Stimulated activated CD8-positive, alpha-beta memory T cell treated with anti-CD3 and anti-CD28 coated beads, Interleukin-2, amount 100 ng/mL, for 1 hour (primary cell): ENCODE data around the gene DIP2C.
A peak's percentile ranks its signal among the peaks of the same experiment; 100 is the strongest.
"Not testable (repeated sequence)": the region's sequence is repeated elsewhere in the genome, so short reads cannot be mapped to it uniquely, and the experiment has no call there.

Source experiments
- DNase-seq, 2 donors: peaks; one replicate each; pipeline ENCODE4 v3.0.0-alpha.2; 2020; ENCODE audit warnings: low read depth in 2 of 2

DIP2C gene

DNA sequence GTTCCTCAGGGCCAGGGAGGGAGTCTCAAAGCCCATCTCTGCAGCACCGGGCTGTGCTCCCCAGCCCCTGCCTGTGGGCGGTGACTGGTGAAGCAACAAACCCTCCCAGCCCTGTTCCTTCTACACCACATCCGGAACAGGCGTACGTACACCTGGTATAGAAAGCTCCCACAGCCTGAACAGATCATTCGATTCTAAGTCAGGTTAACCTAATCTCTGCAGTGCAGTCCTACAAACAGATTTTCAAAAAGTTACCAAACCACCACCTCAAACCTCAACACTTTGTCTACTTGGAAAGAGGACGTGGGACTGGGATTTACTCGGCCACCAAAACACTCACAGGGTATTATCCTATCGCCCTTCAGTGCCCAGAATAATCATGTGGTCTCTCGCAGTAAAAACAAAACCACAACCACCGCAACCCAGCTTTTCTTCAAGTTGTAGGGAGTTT is 238.4 kb downstream of the DIP2C start:
- peak; percentile 24 to 26 for DNase-seq

DNA sequence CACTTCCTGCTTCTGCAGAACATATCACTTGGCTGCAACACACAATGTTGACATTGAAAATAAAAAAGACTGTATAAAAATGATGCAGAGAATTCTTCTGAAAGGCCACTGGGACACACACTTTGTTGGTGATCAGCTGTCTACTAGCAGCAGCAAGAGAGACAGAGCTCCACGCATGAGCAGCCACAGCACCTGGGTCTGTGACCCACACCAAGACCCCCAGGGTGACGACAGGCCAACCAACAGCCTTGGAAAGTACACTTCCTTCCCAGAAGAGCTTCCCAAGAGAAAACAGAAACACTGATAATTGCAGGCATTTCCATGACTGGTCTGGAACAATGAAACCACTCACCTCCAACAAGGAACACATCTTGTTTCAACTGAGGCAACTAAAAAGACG is 239.0 kb downstream of the DIP2C start:
- no peak for DNase-seq

DNA sequence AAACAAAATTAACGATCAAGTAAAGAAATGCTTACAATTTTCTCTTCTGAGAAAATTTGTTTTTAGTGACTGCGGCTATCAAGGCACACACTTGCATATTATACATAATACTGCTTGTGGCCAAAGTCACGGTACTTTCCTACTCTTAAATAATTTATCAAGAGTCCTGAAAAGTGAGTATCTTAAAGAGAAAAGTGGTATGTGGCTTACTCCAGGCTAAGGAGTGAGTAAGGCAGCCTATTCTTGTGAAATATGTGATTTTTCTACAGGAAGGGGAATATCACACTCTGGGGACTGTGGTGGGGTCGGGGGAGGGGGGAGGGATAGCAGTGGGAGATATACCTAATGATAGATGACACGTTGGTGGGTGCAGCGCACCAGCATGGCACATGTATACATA is 240.1 kb downstream of the DIP2C start:
- not testable (repeated sequence) for DNase-seq

DNA sequence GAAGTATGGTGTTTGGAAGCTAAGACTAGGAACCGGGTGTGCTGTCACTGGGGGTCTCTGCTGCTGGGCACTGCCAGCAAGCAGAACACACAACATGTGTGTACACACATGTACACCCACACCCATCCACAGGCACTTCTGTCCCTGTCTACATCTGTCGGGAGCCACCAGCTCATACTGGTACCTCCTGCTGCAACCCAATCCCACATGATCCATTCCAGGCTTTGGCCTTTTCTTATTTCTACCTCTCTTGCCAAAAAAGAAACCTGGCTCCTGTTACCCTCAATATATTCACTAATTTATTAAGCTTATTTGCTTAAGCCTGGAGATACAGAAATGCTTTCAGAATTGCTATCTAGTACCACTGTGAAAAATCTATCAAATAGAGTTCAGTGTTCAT is 246.0 kb downstream of the DIP2C start:
- no peak for DNase-seq

DNA sequence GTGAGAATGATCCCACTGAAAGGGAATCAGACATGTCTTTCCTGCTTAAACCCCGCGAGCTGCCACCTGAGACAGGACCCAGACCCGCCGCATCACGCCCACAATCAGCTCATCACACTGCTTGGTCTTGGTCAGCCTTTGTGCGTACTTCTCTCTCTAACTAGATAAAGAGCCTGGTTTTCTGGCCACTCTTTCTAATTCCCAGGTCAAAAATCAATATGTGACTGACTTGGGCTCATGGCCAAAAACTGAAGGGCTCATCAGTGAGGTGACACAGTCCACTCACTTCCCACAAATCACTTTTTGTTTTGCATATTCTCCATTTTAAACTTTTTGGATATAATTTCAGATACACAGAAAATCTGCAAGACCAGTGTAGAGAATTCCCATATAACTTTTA is 247.3 kb downstream of the DIP2C start:
- no peak for DNase-seq

DNA sequence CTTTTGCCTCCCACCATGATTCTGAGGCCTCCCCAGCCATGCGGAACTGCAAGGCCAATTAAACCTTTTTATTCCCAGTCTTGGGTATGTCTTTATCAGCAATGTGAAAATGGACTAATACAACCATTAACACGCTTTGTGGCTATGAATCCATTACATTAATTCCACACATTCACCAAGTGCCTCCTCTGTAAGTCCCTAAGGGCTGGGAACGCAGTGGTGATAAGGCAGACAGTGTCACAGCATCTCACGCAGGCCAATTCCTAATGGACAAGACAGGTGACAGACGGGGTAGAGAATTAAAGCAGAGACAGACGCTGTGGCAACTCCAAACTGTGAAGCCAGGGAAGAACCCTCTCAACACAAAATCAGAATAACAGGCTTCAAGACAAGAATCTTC is 247.8 kb downstream of the DIP2C start:
- no peak for DNase-seq

DNA sequence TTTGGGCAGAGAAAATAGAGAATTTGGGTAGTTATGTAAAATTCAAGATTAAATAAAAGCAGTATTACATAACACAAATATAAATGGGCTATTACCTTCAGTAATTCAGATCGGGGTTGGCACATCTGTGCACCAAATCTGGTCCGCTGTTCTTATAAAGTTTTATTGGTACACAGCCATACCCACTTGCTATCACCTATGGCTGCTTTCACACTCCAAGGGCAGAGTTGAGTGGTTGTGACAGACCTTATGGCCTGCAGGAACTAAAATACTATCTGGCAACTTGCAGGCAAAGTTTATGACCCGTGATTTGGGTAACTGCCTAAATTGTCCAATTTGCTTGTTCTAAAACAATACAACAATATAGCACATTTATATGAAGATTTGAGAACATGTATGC is 249.3 kb downstream of the DIP2C start:
- DNase-seq = no peak

DNA sequence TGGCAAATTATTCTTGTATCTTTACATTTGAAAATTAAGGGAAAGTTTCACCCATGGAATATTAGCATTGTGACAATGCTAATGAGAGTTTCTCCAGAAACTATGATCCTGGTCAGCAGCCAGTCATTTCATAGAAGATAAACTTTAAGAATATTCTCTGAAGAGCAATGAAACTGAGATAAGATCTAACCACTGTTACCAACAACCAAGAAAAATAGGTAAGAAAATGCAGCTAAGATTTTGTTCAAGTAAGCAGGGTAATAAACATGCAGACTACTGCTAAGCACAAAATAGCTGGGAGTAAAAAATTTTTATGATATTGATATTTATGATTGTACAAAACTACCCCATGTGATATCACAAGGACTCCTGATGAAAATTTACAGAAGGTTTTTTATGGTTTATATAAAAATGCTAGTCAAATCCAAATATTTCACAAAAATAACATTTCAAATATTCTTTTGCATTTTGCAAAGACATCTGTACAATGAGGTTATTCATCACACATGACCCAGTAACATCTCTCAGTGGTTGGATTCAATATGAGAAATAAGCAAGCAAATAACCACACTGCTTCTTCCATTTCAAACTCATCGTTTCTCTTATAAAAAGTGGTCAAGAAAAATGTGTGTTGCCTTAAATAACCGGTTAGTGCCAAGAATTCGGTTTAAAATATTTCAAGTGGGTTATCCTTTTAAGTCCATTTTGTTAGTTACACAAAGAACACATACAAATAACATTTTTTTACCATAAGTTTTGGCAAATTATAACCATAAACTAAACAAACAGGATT is 251.6 kb downstream of the DIP2C start:
- DNase-seq = no peak

DNA sequence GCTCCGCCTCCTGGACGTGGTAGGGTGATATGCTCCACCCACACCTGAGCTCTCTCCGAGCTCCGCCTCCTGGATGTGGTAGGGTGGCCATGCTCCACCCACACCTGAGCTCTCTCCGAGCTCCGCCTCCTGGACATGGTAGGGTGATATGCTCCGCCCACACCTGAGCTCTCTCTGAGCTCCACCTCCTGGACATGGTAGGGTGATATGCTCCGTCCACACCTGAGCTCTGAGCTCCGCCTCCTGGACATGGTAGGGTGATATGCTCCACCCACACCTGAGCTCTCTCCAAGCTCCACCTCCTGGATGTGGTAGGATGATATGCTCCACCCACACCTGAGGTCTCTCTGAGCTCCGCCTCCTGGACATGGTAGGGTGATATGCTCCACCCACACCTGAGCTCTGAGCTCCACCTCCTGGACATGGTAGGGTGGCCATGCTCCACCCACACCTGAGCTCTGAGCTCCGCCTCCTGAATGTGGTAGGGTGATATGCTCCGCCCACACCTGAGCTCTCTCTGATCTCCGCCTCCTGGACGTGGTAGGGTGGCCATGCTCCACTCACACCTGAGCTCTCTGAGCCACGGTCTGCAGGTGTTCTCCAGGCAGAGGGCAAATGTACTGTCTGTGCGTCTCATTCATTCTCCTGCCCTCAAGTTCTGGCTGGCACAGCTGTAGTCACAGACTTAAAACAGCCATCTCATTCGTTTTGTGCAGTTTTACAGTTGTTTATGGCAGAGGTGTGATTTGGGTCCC is 252.4 kb downstream of the DIP2C start:
- no peak for DNase-seq

DNA sequence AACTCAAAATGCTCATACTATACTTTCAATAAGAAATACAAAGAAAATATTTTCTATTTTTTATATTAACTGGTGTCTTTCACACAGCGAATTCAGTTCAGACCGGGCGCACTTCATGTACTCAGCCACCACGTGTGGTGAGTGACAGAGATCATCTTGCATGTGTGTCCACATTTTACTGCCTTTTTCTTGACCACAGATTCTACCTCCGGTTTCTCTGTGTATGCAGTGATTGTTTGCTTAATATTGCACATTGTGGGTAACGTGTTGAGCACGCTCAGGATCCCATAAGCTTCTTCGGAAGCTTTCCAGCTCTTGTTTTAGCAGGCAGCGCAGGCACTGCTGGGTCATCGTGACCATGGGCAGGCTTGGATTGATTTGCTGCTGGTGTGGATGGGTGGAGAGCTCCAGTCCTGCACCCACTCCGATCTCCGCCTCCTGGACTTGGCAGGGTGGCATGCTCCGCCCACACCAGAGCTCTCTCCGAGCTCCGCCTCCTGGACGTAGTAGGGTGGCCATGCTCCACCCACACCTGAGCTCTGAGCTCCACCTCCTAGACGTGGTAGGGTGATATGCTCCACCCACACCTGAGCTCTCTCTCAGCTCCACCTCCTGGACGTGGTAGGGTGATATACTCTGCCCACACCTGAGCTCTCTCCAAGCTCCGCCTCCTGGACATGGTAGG is 253.3 kb downstream of the DIP2C start:
- DNase-seq = no peak

DNA sequence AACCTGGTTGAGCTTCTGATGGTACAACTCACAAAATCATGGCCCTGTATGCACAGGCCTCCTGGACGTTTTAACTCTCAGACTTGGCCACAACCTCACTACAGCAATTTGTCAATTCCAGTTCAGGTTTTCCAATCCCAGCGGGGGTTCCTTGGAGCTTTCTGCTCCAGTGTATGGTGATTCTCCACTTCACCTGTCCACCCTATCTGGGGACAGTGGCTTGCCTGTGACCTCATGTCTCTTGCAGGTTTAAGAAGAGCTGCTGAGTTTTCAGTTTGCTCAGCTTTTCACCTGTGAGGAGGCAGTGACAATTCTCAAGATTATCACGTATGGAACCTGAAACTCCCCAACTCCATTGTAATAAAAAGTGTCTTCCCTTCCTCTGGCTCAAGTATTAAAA is 254.1 kb downstream of the DIP2C start:
- no peak for DNase-seq

DNA sequence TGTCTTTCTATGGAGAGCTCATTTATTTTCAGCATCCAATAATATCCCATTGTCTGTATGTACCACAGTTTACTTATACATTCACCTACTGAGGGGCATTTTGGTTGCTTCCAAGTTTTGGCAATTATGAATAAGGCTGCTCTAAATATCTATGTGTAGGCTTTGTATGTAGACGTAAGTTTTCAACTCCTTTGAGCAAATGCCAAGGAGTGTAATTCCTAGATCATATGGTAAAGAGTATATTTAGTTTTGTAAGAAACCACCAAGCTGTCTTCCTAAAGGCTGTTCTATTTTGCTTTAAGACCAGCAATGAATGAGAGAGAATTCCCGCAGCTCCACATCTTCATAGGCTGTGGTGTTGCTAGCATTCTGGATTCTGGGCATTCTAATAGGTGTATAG is 259.8 kb downstream of the DIP2C start:
- DNase-seq = no peak

DNA sequence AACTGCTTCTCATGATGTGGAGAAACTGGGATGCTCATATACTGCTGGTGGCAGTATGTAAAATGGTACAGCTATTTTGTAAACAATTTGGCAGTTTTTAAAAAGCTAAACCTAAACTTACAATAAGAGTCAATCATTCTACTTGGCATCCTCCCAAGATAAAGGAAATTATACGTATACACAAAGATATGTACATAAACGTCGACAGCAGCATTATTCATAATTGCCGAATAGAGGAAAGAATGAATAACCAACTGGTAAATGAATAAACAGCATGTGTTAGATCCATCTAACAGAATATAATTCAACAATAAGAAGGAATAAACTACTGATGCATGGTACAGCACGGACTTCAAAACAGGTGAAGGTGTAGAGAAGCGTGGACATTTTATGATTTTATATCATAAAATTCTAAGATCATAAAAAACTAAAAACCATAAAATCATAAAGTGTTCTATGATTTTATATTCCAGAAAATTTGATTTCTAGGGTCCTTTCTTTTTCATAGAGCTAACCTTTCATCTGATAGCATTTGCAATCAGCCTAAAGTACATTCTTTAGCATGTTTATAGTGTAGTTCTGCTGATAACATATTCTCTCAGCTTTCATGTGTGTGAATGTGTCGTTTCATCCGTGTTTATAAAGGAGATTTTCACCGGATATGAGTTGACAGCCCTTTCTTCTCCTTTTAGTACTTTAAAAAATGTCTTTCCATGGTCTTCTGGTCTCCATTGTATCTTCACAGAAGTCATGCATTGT is 261.5 kb downstream of the DIP2C start:
- DNase-seq = no peak

DNA sequence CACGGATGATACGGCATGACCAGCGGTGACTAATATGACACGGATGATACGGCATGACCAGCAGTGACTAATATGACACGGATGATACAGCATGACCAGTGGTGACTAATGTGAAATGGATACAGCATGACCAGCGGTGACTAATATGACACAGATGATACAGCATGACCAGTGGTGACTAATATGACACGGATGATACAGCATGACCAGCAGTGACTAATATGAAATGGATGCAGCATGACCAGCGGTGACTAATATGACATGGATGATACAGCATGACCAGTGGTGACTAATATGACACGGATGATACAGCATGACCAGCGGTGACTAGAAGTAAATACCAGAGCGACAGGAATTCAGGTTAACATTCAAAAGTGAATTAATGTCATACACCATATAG is 264.1 kb downstream of the DIP2C start:
- DNase-seq = not testable (repeated sequence)

DNA sequence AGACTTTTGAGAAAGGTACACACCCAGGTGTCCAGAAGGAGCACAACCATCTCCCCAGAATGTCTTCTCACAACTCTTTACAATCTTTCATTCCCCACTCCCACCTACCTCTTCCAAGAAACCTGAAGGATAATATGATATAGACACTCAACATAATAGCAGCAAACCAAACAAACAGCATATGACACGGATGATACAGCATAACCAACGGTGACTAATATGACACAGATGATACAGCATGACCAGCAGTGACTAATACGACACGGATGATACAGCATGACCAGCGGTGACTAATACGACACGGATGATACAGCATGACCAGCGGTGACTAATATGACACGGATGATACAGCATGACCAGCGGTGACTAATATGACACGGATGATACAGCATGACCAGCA is 264.7 kb downstream of the DIP2C start:
- not testable (repeated sequence) for DNase-seq

DNA sequence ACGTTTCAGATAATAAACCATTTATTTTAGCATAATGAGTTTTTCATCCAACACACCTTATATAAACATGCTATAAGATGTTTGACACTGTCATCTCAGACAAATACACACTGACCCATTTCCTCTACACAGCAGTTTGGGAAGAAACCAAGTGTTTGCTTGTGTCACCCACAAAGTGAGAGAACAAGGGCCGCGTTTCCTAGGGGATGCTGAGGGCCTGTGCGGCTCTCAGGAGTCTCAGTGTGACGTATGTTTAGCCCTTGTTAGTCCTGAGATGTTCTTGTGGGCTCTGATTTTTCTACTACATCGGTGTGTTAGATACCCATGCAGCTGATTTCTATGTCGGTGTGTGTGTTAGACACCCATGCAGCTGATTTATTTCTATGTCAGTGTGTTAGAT is 266.3 kb downstream of the DIP2C start:
- no peak for DNase-seq

DNA sequence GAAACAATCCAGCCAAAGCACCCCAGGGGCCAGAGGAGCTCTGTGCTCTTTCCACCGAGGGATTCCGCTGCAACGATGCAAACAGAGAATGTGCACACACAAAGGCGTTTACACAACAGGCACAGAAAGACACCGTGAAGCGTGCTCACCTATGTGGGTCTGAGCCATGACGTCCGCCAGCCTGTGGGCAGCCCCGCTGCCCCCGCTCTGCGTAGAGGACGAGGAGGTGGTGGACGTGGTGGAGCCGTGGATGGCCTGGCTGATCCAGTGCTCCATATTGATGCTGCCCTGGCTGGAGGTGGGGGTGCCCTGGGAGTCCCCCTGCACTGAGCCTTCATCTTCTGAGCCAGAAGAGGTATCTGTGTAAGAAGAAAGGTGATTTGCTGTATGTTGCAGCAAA is 266.8 kb downstream of the DIP2C start:
- DNase-seq = no peak

DNA sequence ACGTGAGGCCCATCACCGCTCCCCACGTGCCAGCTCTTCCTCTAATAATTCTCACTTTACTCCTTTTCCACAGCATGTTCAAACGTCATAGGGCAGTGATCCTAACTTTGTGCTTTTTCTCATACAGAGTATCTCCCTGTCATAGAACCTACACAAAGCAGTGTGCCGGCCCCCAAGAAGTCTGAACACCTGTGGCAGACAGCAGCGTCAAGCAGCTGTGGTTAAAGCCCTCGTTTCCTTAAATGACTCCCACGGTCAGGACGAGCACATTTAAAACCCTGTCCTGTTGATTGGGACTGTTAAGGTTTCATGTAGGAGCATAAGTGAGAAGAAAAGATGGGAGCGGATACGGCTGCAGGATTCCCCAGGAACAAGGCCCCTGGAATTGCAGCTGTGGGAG is 267.2 kb downstream of the DIP2C start:
- no peak for DNase-seq

DNA sequence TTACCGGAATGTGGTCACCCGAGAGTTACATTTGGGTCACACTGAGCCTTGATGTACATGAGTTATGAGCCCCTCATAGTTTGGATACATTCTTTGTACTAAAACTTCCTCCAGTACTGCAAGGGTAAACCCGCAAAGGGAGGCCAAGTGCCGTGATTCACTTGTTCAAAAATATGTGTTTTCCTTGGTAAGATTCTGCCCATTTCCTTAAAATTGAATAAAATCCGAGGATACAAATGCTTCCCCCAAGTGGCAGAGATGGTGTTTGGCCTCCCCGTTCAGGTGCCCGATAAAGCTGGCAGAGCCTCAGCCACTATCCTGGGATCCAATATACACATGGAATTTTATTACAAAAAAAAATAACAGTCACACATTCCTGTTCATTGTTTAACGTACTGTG is 268.3 kb downstream of the DIP2C start:
- no peak for DNase-seq

DNA sequence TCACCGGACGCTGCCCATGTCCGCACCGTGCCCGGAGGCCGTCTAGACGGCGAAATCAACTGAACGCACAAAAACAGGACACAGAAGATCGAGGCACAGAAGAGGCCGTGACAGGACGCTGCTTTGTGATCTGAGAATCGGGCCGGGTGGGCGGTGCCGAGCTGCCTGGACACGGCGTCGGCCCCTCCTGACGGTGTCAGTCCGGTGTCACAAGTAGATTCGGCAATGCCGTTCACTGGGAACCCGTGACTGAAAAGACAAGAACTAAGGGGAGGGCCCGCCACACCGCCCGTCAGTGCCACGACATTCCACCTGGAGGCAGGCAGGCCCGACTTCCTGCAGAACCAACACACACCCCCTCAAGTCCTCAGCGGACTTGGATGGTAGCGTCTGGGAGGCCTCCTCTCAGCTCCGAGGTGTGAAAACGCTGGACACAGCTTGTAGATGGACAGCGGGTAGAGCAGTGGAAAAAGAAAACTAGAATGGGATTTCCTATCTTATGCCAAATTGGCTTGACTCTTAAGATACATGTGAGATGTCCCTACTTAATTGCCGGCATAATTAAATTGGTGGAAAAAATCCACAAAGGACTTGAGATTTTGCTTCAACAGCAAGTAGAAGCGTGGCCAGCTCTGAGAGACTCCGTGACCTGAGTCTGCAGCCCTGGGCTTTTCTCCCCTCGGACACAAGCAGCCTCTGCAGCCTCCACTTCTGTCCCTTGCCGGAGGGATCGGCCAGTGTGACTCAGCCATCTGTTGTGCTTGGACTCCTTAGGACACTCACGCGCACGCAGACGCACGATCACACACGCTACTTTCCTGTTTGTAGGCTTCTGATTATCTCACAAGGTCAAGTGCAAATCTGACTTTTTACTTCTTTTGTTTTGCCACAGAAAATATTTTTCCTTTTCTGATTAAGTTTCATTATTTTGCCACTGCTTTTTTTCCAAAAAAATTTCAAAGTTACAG is 269.0 kb downstream of the DIP2C start:
- no peak for DNase-seq

DNA sequence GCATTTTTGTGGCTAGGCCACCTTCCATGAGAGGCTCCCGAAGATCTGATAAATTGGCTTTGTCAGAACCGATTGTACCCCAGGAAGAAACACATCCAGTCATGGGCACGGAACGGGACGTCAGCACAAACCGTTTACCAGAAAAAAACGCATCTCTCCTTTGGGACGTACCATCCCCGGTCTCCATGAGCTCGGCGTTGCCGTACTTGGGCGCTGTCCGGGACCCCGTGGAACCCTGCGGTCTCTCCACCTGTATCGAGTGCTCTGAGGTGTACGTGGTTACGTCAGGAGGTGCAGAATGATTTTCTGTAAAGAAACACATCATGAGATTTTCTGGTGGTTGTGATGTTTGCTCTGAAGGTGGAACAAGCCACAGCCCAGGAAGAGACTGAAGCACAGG is 270.6 kb downstream of the DIP2C start:
- DNase-seq = no peak
